ENCODE measurements around the gene GALK1.
A peak's percentile ranks its signal among the peaks of the same experiment; 100 is the strongest.

The GALK1 gene

GRCh38 chr17:75753514-75754377, 11.2 kb downstream of the GALK1 start:
- ATAC-seq, result peak; percentile 72
- TF ChIP-seq SNAI2 (CRISPR knock-in tag; IDR thresholded peaks at IDR 0.05), result 0 out of 2 replicates have a peak, but pooled peaks have one; percentile 10
- 0 out of 2 replicates have a peak, but pooled peaks have one; percentile 55 for TF ChIP-seq ARNTL (CRISPR knock-in tag; IDR thresholded peaks at IDR 0.05; ENCODE audit: borderline replicate concordance, low read depth)
- TF ChIP-seq ZNF565 (CRISPR knock-in tag; conservative IDR thresholded peaks at IDR 0.05; ENCODE audit: low read depth), result no peak

- TF ChIP-seq BACH2 (CRISPR knock-in tag; IDR thresholded peaks at IDR 0.05; ENCODE audit: borderline replicate concordance) (no peak), CSDC2 (CRISPR knock-in tag; IDR thresholded peaks at IDR 0.05) (no peak), TSHZ2 (CRISPR knock-in tag; IDR thresholded peaks at IDR 0.05) (no peak)
- ATAC-seq, result no peak
Observed at GRCh38 chr17:75752802-75753513, 12.0 kb downstream of the GALK1 start.

- TF ChIP-seq SNAI2 (CRISPR knock-in tag; IDR thresholded peaks at IDR 0.05) (no peak), POU6F1 (CRISPR knock-in tag; IDR thresholded peaks at IDR 0.05; ENCODE audit: borderline replicate concordance, low read depth) (no peak), CSDC2 (CRISPR knock-in tag; IDR thresholded peaks at IDR 0.05) (no peak), TSHZ2 (CRISPR knock-in tag; IDR thresholded peaks at IDR 0.05) (no peak), PPARA (CRISPR knock-in tag; IDR thresholded peaks at IDR 0.05; ENCODE audit: borderline replicate concordance) (no peak), ZNF8 (CRISPR knock-in tag; IDR thresholded peaks at IDR 0.05) (no peak), ZFP3 (CRISPR knock-in tag; IDR thresholded peaks at IDR 0.05) (no peak), ZC3H10 (CRISPR knock-in tag; IDR thresholded peaks at IDR 0.05) (no peak), RARB (CRISPR knock-in tag; IDR thresholded peaks at IDR 0.05) (no peak)
- no peak for ATAC-seq
Observed at GRCh38 chr17:75752405-75752709, 12.6 kb downstream of the GALK1 start.

- ATAC-seq, result no peak
- no peak for TF ChIP-seq ESRRG (CRISPR knock-in tag; IDR thresholded peaks at IDR 0.05)
- TF ChIP-seq TOX (CRISPR knock-in tag; IDR thresholded peaks at IDR 0.05; ENCODE audit: borderline replicate concordance), result no peak
- no peak for TF ChIP-seq RARB (CRISPR knock-in tag; IDR thresholded peaks at IDR 0.05)
- TF ChIP-seq CSDC2 (CRISPR knock-in tag; IDR thresholded peaks at IDR 0.05), result no peak
- no peak for TF ChIP-seq ZNF70 (CRISPR knock-in tag; IDR thresholded peaks at IDR 0.05)
- TF ChIP-seq GLIS3 (CRISPR knock-in tag; IDR thresholded peaks at IDR 0.05), result no peak
- no peak for TF ChIP-seq ZC3H10 (CRISPR knock-in tag; IDR thresholded peaks at IDR 0.05)
- no peak for TF ChIP-seq TCF4 (CRISPR knock-in tag; IDR thresholded peaks at IDR 0.05; ENCODE audit: borderline replicate concordance)
- TF ChIP-seq CSRNP3 (CRISPR knock-in tag; IDR thresholded peaks at IDR 0.05), result no peak
- no peak for TF ChIP-seq CREB5 (CRISPR knock-in tag; IDR thresholded peaks at IDR 0.05; ENCODE audit: low read depth)
- TF ChIP-seq ZFP30 (CRISPR knock-in tag; IDR thresholded peaks at IDR 0.05), result no peak
- TF ChIP-seq ARNTL (CRISPR knock-in tag; IDR thresholded peaks at IDR 0.05; ENCODE audit: borderline replicate concordance, low read depth), result no peak
- no peak for TF ChIP-seq ZFP3 (CRISPR knock-in tag; IDR thresholded peaks at IDR 0.05)
- TF ChIP-seq TSHZ2 (CRISPR knock-in tag; IDR thresholded peaks at IDR 0.05), result no peak
Observed at GRCh38 chr17:75751676-75752404, 13.2 kb downstream of the GALK1 start.

Measured in SK-N-SH treated with all-trans-retinoic acid at 6 μM for 48 hours (cell line).